ENCODE measurements around the gene CD226.
"Not testable (repeated sequence)": the region's sequence is repeated elsewhere in the genome, so short reads cannot be mapped to it uniquely, and the experiment has no call there.

Gene CD226

DNA sequence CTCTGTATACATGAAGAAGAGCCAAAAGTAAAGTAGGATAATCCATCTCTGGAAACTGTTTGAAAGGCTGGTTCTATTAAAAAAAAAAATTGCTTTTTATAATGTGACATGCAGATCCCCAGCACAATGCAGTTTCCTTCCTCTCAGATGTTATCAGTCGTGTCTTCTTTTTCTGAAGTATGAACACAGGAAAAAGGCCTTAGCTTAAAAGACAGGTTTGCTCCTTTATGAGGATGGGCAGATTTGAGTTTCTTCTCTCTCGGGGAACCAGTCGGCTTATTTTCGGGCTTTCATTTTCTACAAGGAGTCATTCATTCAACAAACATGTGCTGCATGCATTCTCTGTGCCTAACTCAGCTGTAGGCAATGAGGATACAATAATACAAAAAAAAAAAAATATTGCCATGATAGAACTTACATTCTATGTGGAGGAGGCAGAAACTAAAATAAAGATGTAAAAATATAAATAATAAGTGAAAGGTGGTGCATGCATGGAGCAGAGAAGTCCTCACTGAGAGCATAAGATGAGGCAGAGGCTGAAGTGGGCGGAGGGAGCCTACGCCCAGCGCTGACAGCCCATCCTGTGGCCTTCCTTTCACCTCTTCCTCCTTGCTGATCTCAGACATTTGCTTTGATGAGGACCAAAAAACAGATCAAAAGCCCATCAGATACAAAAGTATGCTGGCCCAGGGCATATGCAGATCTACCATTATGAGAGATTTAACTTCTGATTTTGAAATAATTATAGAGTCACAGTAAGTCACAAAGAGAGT is at the start of gene CD226:
Gene CD226, minus strand, starts transcription at position 513 of the 773 bp plus-strand sequence. Its CDS starts 467 bp downstream, at position 46.
- no peak for DNase-seq

GRCh38 chr18:69996951-69997798 is 49.5 kb upstream of the CD226 start:
- DNase-seq, result no peak

GRCh38 chr18:69996417-69996816 is 48.7 kb upstream of the CD226 start:
- no peak for DNase-seq

GRCh38 chr18:69995774-69996173 is 48.1 kb upstream of the CD226 start:
- DNase-seq, result no peak

DNA sequence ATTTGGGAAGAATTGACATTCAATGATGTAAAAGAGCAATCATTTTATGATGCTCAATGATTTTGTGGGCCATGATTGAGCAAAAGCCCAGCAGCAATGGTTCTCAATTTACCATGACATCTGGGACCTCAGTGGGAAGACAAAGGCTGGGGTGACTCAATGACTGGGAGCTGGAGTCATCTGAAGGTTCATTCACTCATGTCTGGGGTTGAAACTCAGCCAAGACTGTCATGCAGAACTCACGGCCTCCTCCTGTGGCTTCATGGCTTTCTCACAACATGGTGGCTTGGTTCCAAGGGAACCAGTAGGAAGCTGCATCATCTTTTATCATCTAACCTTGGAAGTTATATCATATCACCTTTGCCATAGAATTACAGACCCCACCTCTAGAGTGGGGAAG is 45.1 kb upstream of the CD226 start:
- DNase-seq, result no peak

DNA sequence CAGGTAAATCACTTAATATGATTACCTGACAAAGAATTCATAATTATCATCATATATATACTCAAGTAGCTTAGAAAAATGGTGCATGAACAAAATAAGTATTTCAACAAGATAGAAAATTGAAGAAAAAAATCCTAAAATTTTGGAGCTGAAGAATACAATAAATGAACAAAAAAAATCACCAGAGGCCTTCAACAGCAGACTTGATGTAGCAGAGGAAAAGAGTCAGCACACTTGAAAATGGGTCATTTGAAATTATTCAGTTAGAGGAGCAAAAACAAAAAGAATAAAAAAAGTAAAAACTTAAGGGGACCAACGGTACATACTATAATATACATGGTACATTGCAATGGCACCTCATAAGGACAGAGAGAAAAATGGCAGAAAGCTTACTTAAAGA is 40.2 kb upstream of the CD226 start:
- DNase-seq, result no peak

DNA sequence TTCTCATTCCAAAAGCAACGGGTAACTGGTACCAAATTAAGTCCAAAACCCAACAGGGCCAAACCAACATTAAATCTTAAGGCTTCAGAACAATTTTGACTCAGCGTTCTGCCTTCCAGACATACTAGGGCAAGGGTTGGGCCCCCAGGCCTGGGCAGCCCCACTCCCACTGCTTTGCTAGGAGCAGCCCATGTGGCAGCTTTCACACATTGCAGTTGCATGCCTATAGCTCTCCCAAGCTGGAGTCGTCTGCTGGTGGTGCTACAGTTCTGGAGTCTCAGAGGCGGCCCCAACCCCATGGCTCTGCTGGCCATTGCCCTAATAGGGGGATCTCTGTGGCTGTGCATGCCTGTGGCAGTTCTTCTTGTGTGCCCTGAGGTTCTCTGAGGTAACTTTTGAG is 37.6 kb upstream of the CD226 start:
- no peak for DNase-seq

DNA sequence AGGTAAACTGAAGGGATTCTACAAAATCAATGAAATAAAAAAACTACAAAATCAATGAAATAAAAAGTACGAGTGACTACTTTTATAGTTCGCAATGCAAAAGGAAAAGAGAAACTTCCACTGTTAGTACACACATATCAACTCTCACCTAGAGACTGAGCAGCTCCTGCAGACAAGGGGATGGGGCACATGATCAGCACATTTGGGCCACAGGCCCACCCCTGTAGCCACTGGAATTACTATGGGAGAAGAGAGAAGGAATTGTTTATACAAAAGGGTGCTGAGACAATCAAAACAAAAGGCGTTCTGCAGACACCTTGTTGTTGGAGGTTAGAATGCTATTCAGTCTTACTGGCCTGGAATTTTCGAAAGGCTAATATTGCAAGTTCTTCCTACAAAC is 34.7 kb upstream of the CD226 start:
- DNase-seq, result no peak

- DNase-seq, result no peak
These were observed 34.3 kb upstream of the CD226 start for GRCh38 chr18:69981948-69982347.

DNA sequence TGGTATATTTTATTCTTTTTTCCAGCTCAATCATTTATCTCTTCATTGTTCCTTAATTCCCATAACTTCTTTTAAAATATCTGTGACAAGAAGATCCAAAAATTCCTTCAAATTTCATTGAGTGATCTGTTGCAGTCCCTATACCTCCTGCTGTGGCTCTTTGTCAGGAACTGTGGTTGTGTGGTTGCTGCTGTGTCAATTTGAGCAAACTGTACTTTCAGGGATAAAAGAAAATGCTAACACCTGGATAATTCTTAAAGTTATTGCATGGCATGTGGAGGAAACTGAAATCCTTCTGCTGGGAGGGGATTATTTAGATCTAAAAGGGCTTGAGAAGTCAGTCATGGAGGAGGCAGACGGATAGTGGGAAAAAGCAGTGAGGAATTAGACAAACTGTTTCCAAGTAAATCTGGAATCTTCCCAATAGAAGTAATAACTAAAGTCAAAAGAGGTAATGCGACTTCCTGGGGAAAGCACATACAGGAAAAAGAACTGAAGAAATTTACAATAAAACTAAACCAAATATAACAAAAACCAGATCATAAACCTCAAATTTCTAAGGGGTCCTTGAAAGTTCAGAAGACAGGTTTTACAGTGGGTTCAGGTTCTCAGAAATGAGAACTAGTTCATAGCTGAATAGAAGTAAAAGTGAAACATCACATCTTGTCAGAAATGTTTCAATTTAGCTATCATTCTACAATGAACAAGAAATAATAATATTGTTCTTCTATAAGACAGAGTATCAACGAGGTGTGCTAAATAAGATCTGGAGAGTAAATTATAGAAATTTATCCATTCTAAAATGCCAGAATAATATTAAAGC is 33.5 kb upstream of the CD226 start:
- no peak for DNase-seq

DNA sequence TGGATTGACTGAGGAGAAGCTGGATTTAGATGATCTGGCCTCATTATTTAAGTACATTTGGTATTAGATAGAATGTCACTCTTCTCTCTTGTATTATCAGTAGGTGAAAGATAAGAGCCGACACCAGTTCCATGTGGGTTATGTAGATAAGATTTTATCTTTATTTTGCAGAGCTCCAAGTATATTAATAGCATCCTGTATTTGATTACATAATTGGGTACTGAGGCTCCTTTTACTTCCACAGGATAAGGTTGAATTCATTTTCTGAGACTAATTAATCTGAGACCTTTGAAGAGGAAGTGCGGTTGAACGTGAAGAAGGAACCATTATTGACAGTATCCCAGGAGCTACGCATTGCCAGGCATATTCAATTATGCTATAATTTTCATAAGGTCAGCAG is 32.8 kb upstream of the CD226 start:
- DNase-seq, result no peak

DNA sequence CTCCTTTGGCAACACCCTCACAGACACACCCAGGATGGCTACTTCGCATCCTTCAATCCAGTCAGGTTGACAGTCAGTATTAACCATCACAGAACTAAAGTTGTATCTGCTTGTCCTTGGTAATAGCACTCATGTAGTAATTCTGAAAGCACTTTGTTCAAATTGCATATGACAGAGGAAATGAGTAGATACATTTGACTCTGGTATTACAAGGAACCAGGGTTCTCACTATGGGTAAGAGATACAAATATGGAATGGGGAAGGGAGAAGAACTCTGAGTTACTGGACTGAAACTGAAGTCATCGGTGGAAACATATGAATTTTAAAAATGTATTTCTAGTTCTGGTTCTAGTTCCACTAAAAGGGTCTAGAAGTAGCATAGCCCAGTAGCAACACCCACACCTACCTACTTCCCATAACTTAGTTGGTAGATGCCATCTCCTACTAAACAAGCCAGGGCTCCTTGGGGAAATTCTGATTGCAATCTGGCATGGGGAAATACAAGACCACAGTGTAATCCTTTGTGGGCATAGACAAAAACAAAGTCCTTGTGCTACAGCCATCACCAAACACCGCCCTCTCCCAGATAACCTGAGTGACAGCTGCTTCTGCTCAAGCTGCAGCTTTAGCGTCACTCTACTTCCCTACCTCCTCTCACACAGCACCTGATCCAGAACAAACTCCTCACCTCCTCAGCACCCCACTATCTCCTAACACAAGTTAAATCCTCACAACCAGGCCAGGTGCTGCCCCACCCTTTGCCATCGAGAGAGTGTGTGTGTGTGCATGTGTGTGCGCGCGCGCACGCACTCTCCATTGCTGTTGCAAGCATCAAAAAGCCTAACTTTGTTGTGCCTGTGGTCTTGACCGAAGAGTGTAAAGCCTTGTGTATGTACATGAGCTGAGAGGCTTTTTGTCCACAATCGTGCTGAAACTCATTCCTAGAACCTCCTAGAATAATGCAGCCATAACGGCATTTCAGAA is 31.4 kb upstream of the CD226 start:
- DNase-seq, result no peak

DNA sequence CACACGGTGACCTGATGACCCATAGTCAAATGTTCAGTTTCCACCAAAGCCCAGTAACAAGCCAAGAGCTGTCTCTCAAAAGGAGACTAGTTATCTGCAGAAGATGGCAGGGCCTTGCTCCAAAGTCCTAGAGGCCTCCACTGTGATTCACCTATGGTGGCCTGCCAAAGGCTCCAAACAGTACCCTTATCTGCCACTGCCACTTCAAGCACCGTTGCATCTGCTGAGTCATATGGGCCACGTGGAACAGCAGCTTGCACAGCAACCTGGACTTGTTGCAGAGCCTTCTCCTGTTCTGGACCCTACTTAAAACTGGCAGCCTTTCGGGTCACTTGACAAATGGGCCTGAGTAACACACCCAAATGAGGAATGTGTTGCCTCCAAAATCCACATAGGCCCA is 27.6 kb upstream of the CD226 start:
- DNase-seq, result not testable (repeated sequence)

- DNase-seq, result no peak
These were observed 26.7 kb upstream of the CD226 start for GRCh38 chr18:69974365-69974764.

DNA sequence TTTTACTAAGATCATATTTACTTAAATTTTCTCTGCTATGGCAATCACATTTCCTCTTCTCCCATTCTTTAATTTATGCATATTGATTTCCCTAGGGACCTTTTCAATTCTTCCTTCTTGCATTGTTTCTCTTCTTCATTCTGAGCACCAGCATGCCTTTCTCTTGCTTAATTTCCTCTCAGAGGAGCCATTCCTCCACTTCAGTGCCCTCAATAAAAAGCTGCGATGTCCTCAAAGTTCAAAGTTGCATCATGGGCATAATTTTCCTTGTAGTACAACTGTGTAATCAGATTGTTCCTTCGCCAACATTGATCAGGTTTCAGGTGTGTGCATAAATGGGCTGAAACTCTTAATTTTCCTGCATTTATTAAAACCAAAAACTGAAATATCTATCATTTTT is 21.8 kb upstream of the CD226 start:
- no peak for DNase-seq

- DNase-seq, result no peak
These were observed 20.4 kb upstream of the CD226 start for GRCh38 chr18:69968039-69968438.

DNA sequence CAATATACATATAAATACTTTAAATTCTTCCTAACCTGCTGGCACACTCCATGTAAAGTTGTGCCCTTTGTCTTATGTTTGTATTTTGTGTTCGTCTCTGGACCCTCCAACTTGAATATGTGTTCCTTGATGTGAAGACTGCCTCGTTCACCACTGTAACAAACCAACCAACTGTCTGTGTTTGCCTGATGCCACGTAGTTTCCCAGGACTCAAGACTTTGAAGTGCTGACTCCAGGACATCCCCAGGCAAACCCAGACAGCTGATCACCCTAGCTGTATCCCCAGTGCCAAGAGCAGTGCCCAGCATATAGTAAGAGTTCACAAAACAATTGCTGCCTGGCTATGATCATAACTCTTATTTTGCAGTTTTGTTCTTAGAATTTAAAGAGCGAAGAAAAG is 15.5 kb upstream of the CD226 start:
- DNase-seq, result no peak

- DNase-seq, result no peak
These were observed 14.0 kb upstream of the CD226 start for GRCh38 chr18:69961718-69962117.

DNA sequence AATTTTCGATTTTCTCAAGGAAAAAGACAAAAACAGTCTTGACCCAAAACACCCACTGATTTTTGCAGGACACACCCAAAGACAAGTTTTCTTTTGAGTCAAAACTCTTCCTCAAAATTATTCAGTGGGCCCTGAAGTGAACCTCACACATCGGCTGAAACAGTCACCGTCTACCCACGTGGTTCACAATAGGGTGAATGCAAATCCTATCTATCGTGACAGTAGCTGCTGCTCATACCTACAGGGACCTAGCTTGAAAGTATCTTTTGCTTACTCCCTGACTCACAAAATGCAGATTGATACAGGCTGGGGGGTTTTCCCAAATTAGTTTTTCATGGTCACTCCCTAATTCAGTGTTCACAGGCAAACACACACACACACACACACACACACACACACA is 10.7 kb upstream of the CD226 start:
- no peak for DNase-seq

DNA sequence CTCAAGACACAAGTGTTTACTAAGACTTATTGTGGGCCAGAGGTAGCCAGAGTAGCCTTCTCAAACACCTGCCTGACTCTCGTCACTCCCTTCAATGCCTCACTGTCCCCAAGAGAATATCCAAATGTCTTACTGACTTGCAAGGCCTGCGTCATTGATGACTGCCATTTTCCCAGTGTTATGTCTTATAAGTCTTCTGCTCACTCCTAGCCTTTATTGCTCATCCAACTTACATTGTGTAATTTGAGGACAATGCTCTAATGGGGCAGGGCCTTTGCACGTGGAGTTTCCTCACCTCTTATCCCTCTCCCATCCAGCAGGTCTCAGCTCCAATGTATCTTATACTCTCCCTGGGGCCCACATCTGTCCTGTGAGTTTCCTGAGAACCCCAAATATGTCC is 10.1 kb upstream of the CD226 start:
- no peak for DNase-seq

- DNase-seq, result no peak
These were observed 9.3 kb upstream of the CD226 start for GRCh38 chr18:69956665-69957620.

Data from DMS153 (cell line).